ENCODE results near the gene SH3PXD2A. TPM values are rescaled to one million over a fixed set of nuclear protein-coding genes. Genes with fewer than 3 reads are reported as not detected.

SH3PXD2A gene
- total RNA-seq, 4 donors from 2014 or later, result 6.2 to 16.8 (median 11.4) TPM

DNA sequence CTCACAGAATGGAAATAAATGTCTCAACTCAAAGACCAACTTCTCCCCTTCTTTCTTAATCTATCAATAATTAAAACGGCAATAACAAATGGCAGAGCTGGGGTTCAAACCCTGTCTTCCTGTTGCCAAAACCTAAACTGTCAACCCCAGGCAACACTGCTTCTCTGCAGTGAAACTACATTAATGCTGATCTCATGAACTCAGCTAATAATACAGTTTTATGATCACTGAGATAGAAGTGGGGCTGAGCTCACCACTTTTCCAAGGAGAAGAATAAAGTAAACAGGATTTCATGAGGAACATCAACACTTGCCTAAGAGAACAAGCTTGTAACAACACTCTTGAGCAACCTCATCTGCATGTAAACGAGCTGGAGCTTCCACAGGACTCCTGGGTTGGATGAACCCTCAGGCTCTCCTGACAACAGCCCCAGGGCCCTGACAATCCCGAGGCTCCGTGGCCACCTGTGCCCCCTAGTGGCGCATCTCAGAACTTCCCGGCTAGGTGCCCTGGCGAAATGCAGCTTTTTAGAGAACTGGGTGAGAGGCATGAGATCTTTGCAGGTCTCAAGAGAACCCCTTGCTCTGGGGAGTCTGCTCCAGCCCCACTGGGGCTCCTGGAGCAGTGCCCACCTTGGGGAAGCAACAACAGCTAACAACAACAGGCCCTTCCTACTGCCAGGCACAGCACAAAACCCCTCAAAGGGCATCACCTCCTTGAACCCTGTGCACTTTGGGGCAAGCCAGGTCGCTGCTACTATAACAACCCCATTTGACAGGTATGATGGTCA lies 169.3 kb downstream of the SH3PXD2A start:
- Histone ChIP-seq H3K36me3 (no peaks in the 10 kb centered on the region), H3K4me1 (peaks cover 5 to 10% of the 10 kb centered on the region in 2 donors), H3K27ac (peak overlapping the region in 1 of 4 donors; percentile 34), H3K9me3 (no peaks in the 10 kb centered on the region), H3K27me3 (no peaks in the 10 kb centered on the region), H3K4me3 (no peak overlapping the region)
- in situ Hi-C loops (cut with MboI; ENCODE audit: low sequenced_read_pairs in 4 of 4), result loop anchor here (5.0 to 25.0 kb wide), 2 partner anchors 84 to 274 kb away; no protein-coding TSS in a partner anchor
- ATAC-seq (peak; percentile 85), DNase-seq (peak; percentile 59 to 73)
- TF ChIP-seq POLR2A (IDR thresholded peaks at IDR 0.05), result no peak
- TF ChIP-seq, protein P1, sequence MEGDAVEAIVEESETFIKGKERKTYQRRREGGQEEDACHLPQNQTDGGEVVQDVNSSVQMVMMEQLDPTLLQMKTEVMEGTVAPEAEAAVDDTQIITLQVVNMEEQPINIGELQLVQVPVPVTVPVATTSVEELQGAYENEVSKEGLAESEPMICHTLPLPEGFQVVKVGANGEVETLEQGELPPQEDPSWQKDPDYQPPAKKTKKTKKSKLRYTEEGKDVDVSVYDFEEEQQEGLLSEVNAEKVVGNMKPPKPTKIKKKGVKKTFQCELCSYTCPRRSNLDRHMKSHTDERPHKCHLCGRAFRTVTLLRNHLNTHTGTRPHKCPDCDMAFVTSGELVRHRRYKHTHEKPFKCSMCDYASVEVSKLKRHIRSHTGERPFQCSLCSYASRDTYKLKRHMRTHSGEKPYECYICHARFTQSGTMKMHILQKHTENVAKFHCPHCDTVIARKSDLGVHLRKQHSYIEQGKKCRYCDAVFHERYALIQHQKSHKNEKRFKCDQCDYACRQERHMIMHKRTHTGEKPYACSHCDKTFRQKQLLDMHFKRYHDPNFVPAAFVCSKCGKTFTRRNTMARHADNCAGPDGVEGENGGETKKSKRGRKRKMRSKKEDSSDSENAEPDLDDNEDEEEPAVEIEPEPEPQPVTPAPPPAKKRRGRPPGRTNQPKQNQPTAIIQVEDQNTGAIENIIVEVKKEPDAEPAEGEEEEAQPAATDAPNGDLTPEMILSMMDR (IDR thresholded peaks at IDR 0.05 in 4 of 5, conservative IDR thresholded peaks at IDR 0.05 in 1 of 5), result peak; percentile 92 to 99 (median 97)
- intact Hi-C loops (cut with DNase I; ENCODE audit: low total_unique reads), result loop anchor here (1.0 kb wide), 2 partner anchors 81 to 88 kb away; no protein-coding TSS in a partner anchor

DNA sequence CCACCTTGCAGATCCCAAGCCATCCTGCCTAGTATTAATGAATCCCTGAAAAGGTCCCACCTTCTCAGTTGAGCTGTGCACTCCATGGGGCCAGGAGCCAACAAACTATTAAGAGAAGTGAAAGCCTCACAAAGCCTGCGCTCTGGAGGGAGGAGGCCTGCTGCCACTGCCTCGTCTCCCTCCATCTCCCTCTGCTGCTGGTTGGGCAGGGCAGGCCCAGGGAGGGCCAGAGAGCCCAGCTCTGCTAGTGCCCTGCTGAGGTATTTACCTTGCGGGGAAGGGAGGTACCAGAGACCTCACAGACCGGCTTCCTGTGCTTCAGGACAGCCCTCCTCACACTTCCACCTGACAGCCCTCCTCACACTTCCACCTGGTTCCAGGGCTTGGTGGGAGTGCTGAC lies 171.5 kb downstream of the SH3PXD2A start:
- ATAC-seq, result no peak
- in situ Hi-C loops (cut with MboI; ENCODE audit: low sequenced_read_pairs in 4 of 4) (loop anchor here in 3 of 4 donors (25.0 kb wide), 1 partner anchor 272 kb away; no protein-coding TSS in a partner anchor), intact Hi-C loops (cut with DNase I; ENCODE audit: low total_unique reads) (no loop called here)
- no peak overlapping the region for H3K4me3 ChIP-seq
- peaks cover 10 to 11% of the 10 kb centered on the region in 2 donors for H3K4me1 ChIP-seq
- H3K9me3 ChIP-seq, result no peaks in the 10 kb centered on the region
- DNase-seq, result no peak
- H3K27ac ChIP-seq, result no peak overlapping the region
- no peaks in the 10 kb centered on the region for H3K36me3 ChIP-seq
- TF ChIP-seq POLR2A (IDR thresholded peaks at IDR 0.05), result no peak
- TF ChIP-seq, protein P1 (IDR thresholded peaks at IDR 0.05 in 4 of 5, conservative IDR thresholded peaks at IDR 0.05 in 1 of 5), result no peak
- H3K27me3 ChIP-seq, result no peaks in the 10 kb centered on the region

DNA sequence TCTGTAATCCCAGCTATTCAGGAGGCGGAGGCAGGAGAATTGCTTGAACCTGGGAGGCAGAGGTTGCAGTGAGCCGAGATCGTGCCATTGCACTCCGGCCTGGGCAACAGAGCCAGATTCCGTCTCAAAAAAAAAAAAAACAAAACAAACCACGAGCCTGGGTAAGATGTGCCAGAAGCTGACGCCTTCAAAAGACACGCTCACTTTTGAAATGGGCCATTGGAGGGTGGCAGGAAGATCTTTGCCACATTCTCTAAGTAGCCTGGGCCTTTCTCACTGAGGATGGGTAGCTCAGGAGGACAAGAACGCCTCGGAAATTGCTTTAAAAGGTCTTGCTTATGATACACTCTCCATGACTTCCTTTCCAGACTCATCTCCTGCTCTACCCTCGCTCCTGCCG lies 172.7 kb downstream of the SH3PXD2A start:
- ATAC-seq, result no peak
- intact Hi-C loops (cut with DNase I; ENCODE audit: low total_unique reads) (no loop called here), in situ Hi-C loops (cut with MboI; ENCODE audit: low sequenced_read_pairs in 4 of 4) (loop anchor here in 3 of 4 donors (25.0 kb wide), 1 partner anchor 270 kb away; no protein-coding TSS in a partner anchor)
- Histone ChIP-seq H3K36me3 (no peaks in the 10 kb centered on the region), H3K4me3 (no peak overlapping the region), H3K27me3 (no peaks in the 10 kb centered on the region), H3K9me3 (no peaks in the 10 kb centered on the region), H3K4me1 (peaks cover 11 to 17% of the 10 kb centered on the region in 2 donors), H3K27ac (no peak overlapping the region)
- DNase-seq, result no peak
- TF ChIP-seq, protein P1 (IDR thresholded peaks at IDR 0.05 in 4 of 5, conservative IDR thresholded peaks at IDR 0.05 in 1 of 5), result no peak
- TF ChIP-seq POLR2A (IDR thresholded peaks at IDR 0.05), result no peak

DNA sequence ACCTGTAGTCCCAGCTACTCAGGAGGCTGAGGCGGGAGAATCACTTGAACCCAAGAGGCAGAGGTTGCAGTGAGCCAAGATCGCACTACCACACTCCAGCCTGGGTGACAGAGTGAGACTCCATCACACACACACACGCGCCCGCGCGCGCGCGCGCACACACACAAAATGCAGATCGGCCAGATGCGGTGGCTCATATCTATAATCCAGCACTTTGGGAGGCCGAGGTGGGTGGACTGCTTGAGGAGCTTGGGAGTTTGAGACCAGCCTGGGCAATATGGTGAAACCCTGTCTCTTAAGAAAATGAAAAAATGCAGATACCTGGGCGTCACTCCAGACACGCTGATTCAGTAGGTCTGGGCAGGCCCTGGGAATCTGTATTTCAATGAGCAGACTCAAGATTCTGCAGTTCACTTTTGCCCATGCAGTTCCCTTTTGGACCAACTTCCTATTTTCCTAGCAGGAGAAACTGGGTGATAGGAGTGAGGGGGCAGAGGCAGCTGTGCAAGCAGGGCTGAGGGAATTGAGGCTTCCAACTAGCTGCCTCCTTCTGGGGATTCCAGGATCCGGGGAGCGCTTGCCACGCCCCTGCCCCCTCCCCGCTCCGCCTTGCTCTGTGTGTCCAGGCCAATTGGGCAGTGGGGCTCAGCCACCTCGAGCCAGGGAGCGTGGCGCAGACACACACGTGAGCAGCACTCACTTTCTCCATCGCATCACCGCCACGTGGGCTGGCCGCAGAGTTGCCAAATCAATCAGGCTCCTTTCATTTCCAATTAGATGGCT lies 173.6 kb downstream of the SH3PXD2A start:
- Histone ChIP-seq H3K4me3 (no peak overlapping the region), H3K4me1 (peaks cover 11 to 20% of the 10 kb centered on the region in 2 donors), H3K9me3 (no peaks in the 10 kb centered on the region), H3K27ac (no peak overlapping the region), H3K36me3 (no peaks in the 10 kb centered on the region), H3K27me3 (no peaks in the 10 kb centered on the region)
- in situ Hi-C loops (cut with MboI; ENCODE audit: low sequenced_read_pairs in 4 of 4) (loop anchor here in 3 of 4 donors (25.0 kb wide), 1 partner anchor 270 kb away; no protein-coding TSS in a partner anchor), intact Hi-C loops (cut with DNase I; ENCODE audit: low total_unique reads) (no loop called here)
- TF ChIP-seq POLR2A (IDR thresholded peaks at IDR 0.05), result no peak
- TF ChIP-seq, protein P1 (IDR thresholded peaks at IDR 0.05 in 4 of 5, conservative IDR thresholded peaks at IDR 0.05 in 1 of 5), result no peak
- DNase-seq (no peak), ATAC-seq (no peak)

Data from gastrocnemius medialis (tissue), 4 donors.